Measurements from ENCODE around the gene TMEM59.
"Not testable (repeated sequence)": the region's sequence is repeated elsewhere in the genome, so short reads cannot be mapped to it uniquely, and the experiment has no call there.

Gene TMEM59

GRCh38 chr1:54052431-54052933, 522 bp downstream of the TMEM59 start:
- DNase-seq, result peak; percentile 1

GRCh38 chr1:54051933-54052430, 1.0 kb downstream of the TMEM59 start:
- no peak for DNase-seq

DNA sequence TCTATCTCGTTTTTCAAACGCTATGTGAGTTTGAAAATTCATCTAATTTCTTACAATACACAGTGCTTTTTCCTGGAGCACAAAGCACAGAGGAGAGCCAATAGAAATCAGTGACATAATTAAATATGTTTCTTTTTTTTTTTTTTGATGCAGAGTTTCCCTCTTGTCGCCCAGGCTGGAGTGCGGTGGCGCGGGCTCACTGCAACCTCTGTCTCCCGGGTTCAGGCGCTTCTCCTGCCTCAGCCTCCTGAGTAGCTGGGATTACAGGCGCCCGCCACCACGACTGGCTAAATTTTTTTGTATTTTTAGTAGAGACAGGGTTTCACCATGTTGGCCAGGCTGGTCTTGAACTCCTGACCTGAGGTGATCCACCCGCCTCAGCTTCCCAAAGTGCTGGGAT, 2.6 kb downstream of the TMEM59 start:
- not testable (repeated sequence) for DNase-seq

- DNase-seq, result no peak
Observed at GRCh38 chr1:54047384-54048305, 5.4 kb downstream of the TMEM59 start.

- DNase-seq, result no peak
Observed at GRCh38 chr1:54046671-54047383, 6.2 kb downstream of the TMEM59 start.

DNA sequence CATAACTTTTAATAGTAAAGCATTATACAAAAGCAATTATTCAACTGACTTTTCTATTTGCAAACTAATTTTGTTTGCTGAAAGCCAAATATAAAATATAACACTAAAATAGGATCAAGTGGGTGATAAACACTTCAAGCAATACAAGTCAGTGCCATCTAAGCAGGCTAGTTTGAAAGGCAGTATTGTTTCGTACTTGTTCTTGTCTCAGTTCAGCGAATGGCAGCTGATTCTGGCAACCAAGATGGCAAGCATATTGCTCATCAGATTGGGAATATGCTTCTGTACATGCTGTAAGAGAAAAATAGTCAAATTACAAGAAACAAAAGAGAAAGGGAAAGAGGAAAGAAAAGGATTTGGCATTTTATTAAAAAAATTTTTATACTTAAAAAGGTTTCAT, 7.5 kb downstream of the TMEM59 start:
- no peak for DNase-seq

GRCh38 chr1:54041806-54042205, 11.2 kb downstream of the TMEM59 start:
- no peak for DNase-seq

DNA sequence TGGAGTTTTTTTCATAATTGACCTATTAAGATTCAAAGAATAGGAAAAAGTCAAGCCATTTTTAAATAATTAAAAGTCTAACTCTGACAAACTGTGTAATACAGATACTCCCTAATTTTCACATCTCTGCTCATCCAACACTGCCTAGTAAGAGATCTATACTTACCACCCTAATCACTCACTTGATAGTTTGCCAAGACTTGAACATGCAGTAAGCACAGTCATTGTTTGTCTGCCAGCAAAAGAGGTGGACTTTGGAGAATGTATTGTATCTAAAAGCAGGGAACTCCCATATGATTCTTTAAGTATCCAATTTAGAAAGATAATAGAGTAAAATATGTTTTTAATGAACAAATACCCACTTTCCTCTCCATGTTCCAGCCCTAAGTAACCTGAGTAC, 15.5 kb downstream of the TMEM59 start:
- no peak for DNase-seq

DNA sequence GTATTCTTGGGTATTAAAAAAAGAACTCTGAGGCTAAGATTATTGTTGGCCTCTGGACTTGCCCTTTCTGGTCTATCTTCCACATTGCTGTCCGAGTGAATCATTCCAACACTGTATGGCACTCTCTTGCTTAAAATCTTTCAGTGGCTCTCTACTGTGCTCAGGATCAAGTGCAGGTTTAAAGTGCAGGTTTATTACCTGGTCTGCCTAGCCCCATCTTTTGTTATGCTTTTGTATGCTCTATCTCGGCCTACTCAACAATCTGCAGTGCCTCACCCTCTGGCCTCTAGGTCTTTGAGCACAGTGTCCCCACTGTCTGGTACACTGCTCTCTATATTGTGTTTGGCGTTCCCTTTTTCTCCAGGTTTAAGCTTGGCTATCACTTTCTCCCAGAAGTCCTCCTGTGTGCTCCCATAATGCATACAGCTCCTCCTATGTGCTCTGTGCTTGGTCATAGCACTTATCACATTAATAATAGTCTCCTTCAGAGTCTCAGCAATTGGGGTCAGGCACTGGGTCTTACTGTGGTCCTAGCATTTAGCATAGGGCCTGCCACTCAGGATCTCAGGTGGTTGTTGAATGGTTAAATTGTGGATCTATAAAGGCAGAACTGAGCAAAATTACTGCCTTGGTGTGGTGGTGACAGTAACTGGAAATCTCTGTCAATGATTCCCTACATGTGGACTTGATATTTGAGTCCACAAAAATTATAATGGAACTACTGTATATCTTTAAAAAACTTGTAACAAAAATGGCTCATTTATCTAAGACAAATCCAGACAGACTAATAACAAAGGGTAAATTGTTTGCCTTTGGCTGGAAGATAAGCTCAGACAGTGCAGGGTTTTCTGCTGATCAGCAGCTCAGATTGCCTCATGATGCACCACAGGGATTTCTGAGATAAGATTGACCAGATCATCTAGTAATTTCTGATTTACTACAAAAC, 24.4 kb downstream of the TMEM59 start:
- no peak for DNase-seq

DNA sequence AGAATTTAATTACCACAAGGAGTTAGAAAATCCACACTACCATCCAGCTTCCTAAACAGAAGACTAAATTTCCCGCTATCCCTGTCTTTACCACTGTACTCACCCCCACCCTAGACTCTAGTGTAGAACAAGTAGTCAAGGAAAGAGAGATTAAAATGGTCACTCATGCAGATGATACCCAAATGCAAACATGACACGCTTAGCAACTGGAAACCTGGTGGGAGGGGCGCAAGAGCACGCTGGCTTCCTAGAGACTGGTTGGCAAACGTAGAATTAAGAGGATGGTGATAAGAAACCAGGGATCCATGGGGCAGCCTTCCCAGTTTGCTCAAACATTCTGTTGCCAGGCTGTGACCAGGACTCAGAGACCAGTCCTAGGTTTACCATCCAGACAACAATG, 25.2 kb downstream of the TMEM59 start:
- no peak for DNase-seq

DNA sequence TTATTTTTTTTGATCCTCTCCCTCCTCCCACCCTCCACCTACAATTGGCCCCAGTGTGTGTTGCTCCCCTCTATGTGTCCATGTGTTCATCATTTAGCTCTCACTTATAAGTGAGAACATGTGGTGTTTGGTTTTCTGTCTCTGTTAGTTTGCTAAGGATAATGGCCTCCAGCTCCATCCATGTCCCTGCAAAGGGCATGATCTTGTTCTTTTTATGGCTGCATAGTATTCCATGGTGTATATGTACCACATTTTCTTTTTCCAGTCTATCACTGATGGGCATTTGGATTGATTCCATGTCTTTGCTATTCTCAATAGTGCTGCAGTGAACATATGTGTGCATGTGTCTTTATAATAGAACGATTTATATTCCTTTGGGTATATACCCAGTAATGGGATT, 28.2 kb downstream of the TMEM59 start:
- not testable (repeated sequence) for DNase-seq

GRCh38 chr1:54024358-54024757, 28.6 kb downstream of the TMEM59 start:
- DNase-seq, result no peak

DNA sequence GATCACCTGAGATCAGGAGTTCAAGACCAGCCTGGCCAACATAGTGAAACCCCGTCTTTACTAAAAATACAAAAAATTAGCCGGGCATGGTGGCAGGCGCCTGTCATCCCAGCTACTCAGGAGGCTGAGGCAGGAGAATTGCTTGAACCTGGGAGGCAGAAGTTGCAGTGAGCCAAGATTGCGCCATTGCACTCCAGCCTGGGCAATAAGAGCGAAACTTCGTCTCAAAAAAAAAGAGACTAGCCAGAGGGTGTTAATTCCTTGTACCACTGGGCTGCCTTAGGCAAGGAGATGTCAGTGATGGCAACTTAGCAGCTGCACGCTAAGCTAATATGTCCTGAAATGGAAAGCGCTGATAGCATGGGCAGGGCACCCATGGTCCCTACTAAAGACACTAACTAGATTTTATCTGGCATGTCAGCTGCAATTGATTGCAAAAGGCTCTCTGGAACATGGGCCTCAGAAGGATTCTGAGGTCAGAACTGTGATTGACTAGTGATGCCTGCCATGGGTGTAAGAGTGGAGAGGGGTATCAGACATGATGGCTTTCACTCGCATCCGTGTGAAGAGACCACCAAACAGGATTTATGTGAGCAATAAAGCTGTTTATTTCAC, 33.3 kb downstream of the TMEM59 start:
- not testable (repeated sequence) for DNase-seq

- DNase-seq, result no peak
Observed at GRCh38 chr1:54018635-54019034, 34.4 kb downstream of the TMEM59 start.

- DNase-seq, result no peak
Observed at GRCh38 chr1:54017979-54018378, 35.0 kb downstream of the TMEM59 start, which contains the start of gene LDLRAD1. LDLRAD1 (minus strand) TSS chr1:54018186; CDS start chr1:54018112, 74 bp downstream.

DNA sequence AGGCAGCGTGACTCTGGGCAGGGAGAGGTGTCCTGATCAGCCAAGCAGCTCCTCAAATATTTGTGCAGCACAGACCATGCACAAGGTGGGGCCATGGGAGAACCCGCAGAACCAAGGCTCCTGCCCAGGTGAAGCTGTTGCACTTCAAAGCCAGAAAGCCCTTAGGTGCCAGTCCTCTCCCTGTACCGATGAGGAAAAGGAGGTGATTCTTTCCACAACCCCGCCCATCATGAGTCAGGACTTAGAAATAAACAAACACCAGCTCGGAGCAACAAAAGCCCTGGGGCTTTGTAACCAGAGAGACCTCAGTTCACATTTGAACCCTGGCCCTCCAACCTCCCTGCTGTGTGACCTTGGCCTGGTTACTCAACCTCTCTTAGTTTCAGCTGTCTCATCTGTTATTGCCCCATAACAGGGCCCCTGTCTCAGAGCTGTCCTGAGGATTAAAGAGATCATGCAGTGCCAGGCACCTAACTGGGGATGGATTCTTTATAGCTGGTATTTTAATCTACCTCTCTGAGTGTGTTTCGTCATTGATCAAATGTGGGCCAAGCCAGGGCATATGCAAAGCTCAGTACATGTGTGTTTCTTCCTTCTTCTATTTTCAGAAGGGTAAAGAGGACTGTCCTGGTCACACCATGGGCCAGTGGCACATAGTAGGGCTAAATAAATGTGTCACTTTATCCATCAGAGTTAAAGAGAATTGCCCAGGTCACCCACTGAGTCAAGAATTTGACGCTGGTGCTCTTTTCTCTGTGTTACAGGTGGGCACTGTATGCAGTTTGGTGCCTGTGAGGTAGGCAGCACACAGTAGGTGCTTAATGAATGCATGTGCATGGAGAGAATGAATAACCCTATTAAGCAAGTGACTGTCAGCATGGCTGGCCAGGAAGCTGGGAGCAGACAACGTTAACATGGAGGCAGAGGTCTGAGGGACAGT, 36.4 kb downstream of the TMEM59 start:
- DNase-seq, result no peak

DNA sequence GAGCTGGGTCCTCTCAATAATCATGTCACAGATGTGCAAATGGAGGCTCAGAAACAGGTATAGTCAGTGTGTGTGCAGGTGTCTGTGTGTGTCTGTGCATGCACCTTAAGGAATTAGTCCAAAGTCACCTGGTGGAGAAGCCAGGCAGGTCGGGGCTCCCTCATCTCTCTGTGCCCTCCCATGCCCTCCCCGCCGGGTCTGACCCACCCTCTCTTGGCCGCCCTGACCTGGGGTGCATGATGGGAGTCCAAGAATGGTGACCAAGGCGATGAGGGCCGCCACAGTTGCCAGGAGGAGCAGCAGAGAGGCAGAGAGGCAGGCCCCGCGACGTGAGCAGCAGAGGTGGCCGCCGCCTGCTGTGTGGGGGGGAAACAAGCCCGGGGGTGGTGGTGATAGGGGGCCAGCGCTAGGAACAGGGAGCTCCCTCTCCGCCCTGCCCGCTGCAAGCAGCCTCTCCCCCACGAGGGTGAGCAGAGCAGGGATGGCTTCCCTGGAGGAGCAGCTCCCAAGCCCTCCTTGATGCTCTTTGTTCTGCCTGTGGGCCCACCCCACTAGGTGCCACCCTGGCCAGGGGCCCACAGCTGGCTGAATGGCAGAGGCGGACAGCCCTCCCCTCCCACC, 38.9 kb downstream of the TMEM59 start:
- no peak for DNase-seq

DNA sequence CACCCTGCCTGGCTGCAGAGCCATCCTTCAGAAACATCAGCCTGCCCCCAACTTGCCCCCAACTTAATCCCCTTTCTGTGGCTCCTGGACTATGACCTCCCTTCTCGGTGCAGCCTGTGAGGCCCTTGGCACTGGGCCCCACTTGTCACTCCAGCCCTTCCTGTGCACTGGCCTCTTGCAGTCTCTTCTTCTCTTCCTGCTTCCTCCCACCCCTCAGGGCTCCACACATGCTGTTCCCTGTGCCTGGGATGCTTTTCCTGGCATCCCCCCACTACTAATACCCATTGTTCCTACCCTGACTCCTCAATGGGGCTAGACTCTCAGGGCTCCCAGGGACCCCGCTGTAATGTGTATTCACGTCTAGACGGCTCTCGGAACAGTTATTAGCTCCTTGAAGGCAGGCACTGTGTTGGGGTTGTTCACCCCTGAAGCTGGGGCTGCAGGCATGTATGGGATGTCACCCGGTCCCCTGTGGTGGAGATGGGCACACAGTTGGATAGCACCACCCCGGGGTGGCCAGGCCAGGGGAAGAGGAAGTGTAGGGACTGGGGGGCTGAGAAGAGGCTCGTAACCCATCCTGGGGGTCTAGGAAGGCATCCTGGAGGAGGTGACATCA, 39.5 kb downstream of the TMEM59 start:
- DNase-seq, result no peak

- DNase-seq, result no peak
Observed at GRCh38 chr1:54012863-54013262, 40.1 kb downstream of the TMEM59 start.

- no peak for DNase-seq
Observed at GRCh38 chr1:54012008-54012325, 41.0 kb downstream of the TMEM59 start.
